K562 (cell line): ENCODE results near the gene TTC31. TPM values are rescaled to one million over a fixed set of nuclear protein-coding genes. Genes with fewer than 3 reads are reported as not detected.

Experiments
- ATAC-seq: fragments of 200-7000 bp; cut with Tn5 transposase; 3 replicates; pipeline ENCODE4 v1.9.1; 2020; ENCODE audit warnings: moderate library complexity
- BruUV-seq: library from RNA; stranded (reverse); fragments of 400-500 nt; replicated peaks from 2 replicates; lab custom pipeline; 2021; lab: Mats Ljungman, UMichigan
- CTCF ChIA-PET: fragments of 300-600 bp; formaldehyde crosslinking; extraction: SDS; loops from one replicate; lab custom pipeline; 2021; ENCODE audit warnings: low intra/inter-chr PET ratio; lab: Yijun Ruan, JAX
- POLR2A ChIA-PET: fragments of 300-600, 350-650 bp; sonication (Branson Sonifier 250); formaldehyde crosslinking; extraction: SDS; loops from one replicate; lab custom pipeline; 2021; ENCODE audit warnings: antibody characterized with exemption, inconsistent platforms; lab: Yijun Ruan, JAX
- DNase-seq, 4 experiments: peaks; one replicate each; pipeline versions ENCODE4 v3.0.0 to v3.0.0-alpha.2; 2011 to 2018; ENCODE audit warnings: low spot score in 3 of 4, mixed read lengths in 3 of 4; ENCODE audit errors: extremely low read depth in 1 of 4
- FAIRE-seq: peaks from 2 replicates; lab custom pipeline; 2011; peaks lifted over from hg19 to GRCh38; lab: Jason Lieb, UNC
- H2AFZ ChIP-seq: 2 replicates; pipeline ENCODE4 v1.6.0; 2011; ENCODE audit warnings: low read depth, low read length, control low read depth, inconsistent platforms
- H3K27ac ChIP-seq: fragments of 200-600 bp; 3 replicates; pipeline ENCODE4 v1.8.0; 2011; ENCODE audit warnings: low read depth, mild to moderate bottlenecking, control low read depth, inconsistent platforms, low read length, moderate library complexity, mixed read lengths; ENCODE audit errors: extremely low read depth
- H3K27me3 ChIP-seq, 2 experiments: fragments of 300-600 bp in 1 of 2; 2 replicates in 1 of 2; 3 replicates in 1 of 2; pipeline versions ENCODE4 v1.6.0 to v1.8.0; 2011; ENCODE audit warnings: inconsistent platforms in 2 of 2, low read length in 2 of 2, mild to moderate bottlenecking in 1 of 2, mixed read lengths in 1 of 2, moderate library complexity in 1 of 2; ENCODE audit not compliant: control insufficient read depth in 2 of 2, insufficient read depth in 2 of 2
- H3K36me3 ChIP-seq: fragments of 300-600 bp; 3 replicates; pipeline ENCODE4 v1.8.0; 2011; ENCODE audit warnings: mild to moderate bottlenecking, low read length, inconsistent platforms; ENCODE audit not compliant: control insufficient read depth, insufficient read depth
- H3K4me1 ChIP-seq, 2 experiments: fragments of 200-600 bp in 1 of 2; replicated peaks in 1 of 2; 2 replicates in 1 of 2; 3 replicates in 1 of 2; pipeline versions ENCODE4 v1.5.1 to v1.8.0; 2011; ENCODE audit warnings: inconsistent platforms in 2 of 2, low read length in 2 of 2, mild to moderate bottlenecking in 1 of 2, mixed read lengths in 1 of 2, moderate library complexity in 1 of 2; ENCODE audit not compliant: control insufficient read depth in 2 of 2, insufficient read depth in 2 of 2
- H3K4me2 ChIP-seq: 2 replicates; pipeline ENCODE4 v1.6.1; 2011; ENCODE audit warnings: low read length, control low read depth, inconsistent platforms, mixed read lengths; ENCODE audit not compliant: insufficient read depth
- H3K4me3 ChIP-seq: fragments of 200-600 bp; sonication (generic), shearing (Covaris generic); 2 replicates; pipeline ENCODE4 v1.5.1; 2016; ENCODE audit warnings: control low read depth, inconsistent platforms
- H3K79me2 ChIP-seq: fragments of 200-600 bp; 3 replicates; pipeline ENCODE4 v1.8.0; 2011; ENCODE audit warnings: low read length, inconsistent platforms; ENCODE audit not compliant: control insufficient read depth, insufficient read depth
- H3K9ac ChIP-seq, 2 experiments: 2 replicates each; pipeline versions ENCODE4 v1.6.0 to v1.6.1; 2011; ENCODE audit warnings: low read depth in 2 of 2, low read length in 2 of 2, control low read depth in 1 of 2, inconsistent platforms in 1 of 2, mild to moderate bottlenecking in 1 of 2, mixed read lengths in 1 of 2; ENCODE audit not compliant: insufficient read depth in 1 of 2
- H3K9me1 ChIP-seq: one replicate; pipeline ENCODE4 v1.6.0; 2011; ENCODE audit warnings: inconsistent platforms, mild to moderate bottlenecking, low read length, moderate library complexity; ENCODE audit not compliant: control insufficient read depth, insufficient read depth
- H3K9me3 ChIP-seq: replicated peaks from 2 replicates; pipeline ENCODE4 v1.5.1; 2011; ENCODE audit warnings: low read depth, low read length, inconsistent platforms; ENCODE audit not compliant: control insufficient read depth, insufficient read depth
- H4K20me1 ChIP-seq: replicated peaks from 2 replicates; pipeline ENCODE4 v1.6.1; 2011; ENCODE audit warnings: low read length, inconsistent platforms, mixed read lengths; ENCODE audit not compliant: control insufficient read depth, insufficient read depth
- E2F5 ChIP-seq: sonication (generic); formaldehyde crosslinking; IDR thresholded peaks from 2 replicates; pipeline ENCODE4 v1.8.0; 2022; ENCODE audit warnings: mild to moderate bottlenecking, missing genetic modification reagents
- ESRRB ChIP-seq: fragments of 250-450 bp; sonication (Bioruptor Pico); IDR thresholded peaks from 2 replicates; pipeline ENCODE4 v1.5.0; 2020; ENCODE audit warnings: mild to moderate bottlenecking, moderate library complexity, borderline replicate concordance
- HLTF ChIP-seq: fragments of 450-650 bp; IDR thresholded peaks from 2 replicates; pipeline ENCODE4 v1.6.1; 2016
- U2AF1 ChIP-seq: fragments of 200-400 bp; formaldehyde crosslinking; optimal IDR thresholded peaks from 2 replicates; pipeline ENCODE3; 2017; ENCODE audit warnings: mild to moderate bottlenecking, low read depth, low read length, moderate library complexity
- ZFX ChIP-seq: sonication (generic); formaldehyde crosslinking; IDR thresholded peaks from 2 replicates; pipeline ENCODE4 v1.8.0; 2022; ENCODE audit warnings: mild to moderate bottlenecking, missing genetic modification reagents, moderate library complexity
- ZNF146 ChIP-seq: IDR thresholded peaks from one replicate; pipeline ENCODE4 v1.6.1; 2018; ENCODE audit warnings: missing compliant biosample characterization; ENCODE audit not compliant: unreplicated experiment
- WGBS: fragments of 100-300 bp; shearing (Covaris generic); methylation state at CpG from one replicate; pipeline ENCODE4 v1.1.6; 2016; ENCODE audit warnings: low coverage, mixed read lengths; ENCODE audit not compliant: insufficient coverage; ENCODE audit errors: missing lambda C conversion rate; 5-methylcytosine and 5-hydroxymethylcytosine counted together
- in situ Hi-C: fragments of 300-500 bp; cut with MboI; formaldehyde crosslinking; loops from 4 replicates; pipeline ENCODE4 v1.15.0; 2018; ENCODE audit warnings: inconsistent platforms, mixed read lengths
- intact Hi-C: fragments of 100-400 bp; cut with micrococcal nuclease; formaldehyde crosslinking; loops from 2 replicates; pipeline ENCODE4 v1.14.2; 2022
- polyA plus RNA-seq, 8 experiments: library from polyadenylated mRNA; depleted of rRNA in 4 of 8; stranded (reverse) in 5 of 8; unstranded in 3 of 8; fragments of >200 nt; fragmentation: Nextera tagmentation in 2 of 8; fragmentation: Illumina TruSeq in 1 of 8; extraction: Ambion mirVana in 2 of 8; extraction: Trizol in 1 of 8; gene quantifications; 2 replicates each; pipeline versions ENCODE4 v1.2.1 to v1.2.3, GENCODE V29; 2011 to 2014; ENCODE audit warnings: inconsistent platforms in 1 of 8, missing spikeins in 1 of 8
- total RNA-seq, 7 experiments: library from RNA; depleted of rRNA in 6 of 7; stranded (reverse); fragments of >200 nt in 6 of 7; fragmentation: Illumina TruSeq in 2 of 7; extraction: Trizol in 2 of 7; gene quantifications; 2 replicates each; pipeline versions ENCODE4 v1.2.1 to v1.2.3, GENCODE V29; 2011 to 2021; ENCODE audit warnings: low replicate concordance in 1 of 7
- TF ChIP-seq, protein P1 (sequence below): fragments of 250-450 bp; sonication (Bioruptor Pico); IDR thresholded peaks from 2 replicates; pipeline ENCODE4 v1.5.0; 2020; ENCODE audit warnings: mild to moderate bottlenecking, borderline replicate concordance
- TF ChIP-seq, protein P2 (sequence below), 2 experiments: IDR thresholded peaks; 2 replicates each; pipeline ENCODE4 v1.6.1; 2012; ENCODE audit warnings: improper control_type of control experiment in 2 of 2, low read depth in 2 of 2, low read length in 2 of 2, borderline replicate concordance in 1 of 2
- TF ChIP-seq, protein P3 (sequence below): sonication (generic); formaldehyde crosslinking; IDR thresholded peaks from 2 replicates; pipeline ENCODE4 v1.8.0; 2022; ENCODE audit warnings: missing genetic modification reagents, mild to moderate bottlenecking, moderate library complexity, borderline replicate concordance
- TF ChIP-seq, protein P4 (sequence below): fragments of 450-650 bp; formaldehyde crosslinking; IDR thresholded peaks from 2 replicates; pipeline ENCODE4 v1.4.0; 2020; ENCODE audit warnings: mild to moderate bottlenecking, mixed read lengths

Gene TTC31
- total and polyA plus RNA-seq, 9 of the 15 experiments (the other 6 are each of a cell fraction or from before 2014, with no cell fraction given): 4.7 to 30.5 (median 15.9) TPM

- Histone ChIP-seq H3K4me3 (peak overlapping the region; percentile 86), H3K4me2 (peak overlapping the region; percentile 99), H3K36me3 (peaks cover 32% of the 10 kb centered on the region), H3K9ac (peak overlapping the region; percentile 83 to 93), H3K9me1 (no peaks in the 10 kb centered on the region), H3K4me1 (peaks cover 8 to 23% of the 10 kb centered on the region in 2 experiments; a peak in 4 of 5 replicates), H4K20me1 (no peaks in the 10 kb centered on the region; the same call in 1 of the 2 replicates), H2AFZ (peak overlapping the region; percentile 100), H3K79me2 (peaks cover 32% of the 10 kb centered on the region), H3K27ac (peak overlapping the region; percentile 92), H3K9me3 (no peaks in the 10 kb centered on the region), H3K27me3 (no peaks in the 10 kb centered on the region)
- intact Hi-C loops: loop anchor here (2.0 kb wide), 2 partner anchors 27 to 47 kb away; partner anchors contain the start of genes AUP1, HTRA2 and INO80B
- ChIA-PET POLR2A (interaction anchor here (0.6 to 3.9 kb wide), 15 partner anchors 9 to 276 kb away, joined by 3 to 28 read pairs (median 4); partner anchors contain the start of genes INO80B, MOGS, MRPL53 and WBP1), CTCF (interaction anchor here (0.7 to 2.0 kb wide), 3 partner anchors 27 to 106 kb away, joined by 3 to 12 read pairs (median 6); partner anchors contain the start of gene INO80B)
- ATAC-seq (peak; percentile 73), FAIRE-seq (no peak), DNase-seq (peak; percentile 51 to 58 (median 56))
- in situ Hi-C loops: no loop called here
- 5% methylated on average over 76 of the region's 80 CpGs for WGBS
- BruUV-seq: TSS peak; percentile 74
- TF ChIP-seq, protein P1, sequence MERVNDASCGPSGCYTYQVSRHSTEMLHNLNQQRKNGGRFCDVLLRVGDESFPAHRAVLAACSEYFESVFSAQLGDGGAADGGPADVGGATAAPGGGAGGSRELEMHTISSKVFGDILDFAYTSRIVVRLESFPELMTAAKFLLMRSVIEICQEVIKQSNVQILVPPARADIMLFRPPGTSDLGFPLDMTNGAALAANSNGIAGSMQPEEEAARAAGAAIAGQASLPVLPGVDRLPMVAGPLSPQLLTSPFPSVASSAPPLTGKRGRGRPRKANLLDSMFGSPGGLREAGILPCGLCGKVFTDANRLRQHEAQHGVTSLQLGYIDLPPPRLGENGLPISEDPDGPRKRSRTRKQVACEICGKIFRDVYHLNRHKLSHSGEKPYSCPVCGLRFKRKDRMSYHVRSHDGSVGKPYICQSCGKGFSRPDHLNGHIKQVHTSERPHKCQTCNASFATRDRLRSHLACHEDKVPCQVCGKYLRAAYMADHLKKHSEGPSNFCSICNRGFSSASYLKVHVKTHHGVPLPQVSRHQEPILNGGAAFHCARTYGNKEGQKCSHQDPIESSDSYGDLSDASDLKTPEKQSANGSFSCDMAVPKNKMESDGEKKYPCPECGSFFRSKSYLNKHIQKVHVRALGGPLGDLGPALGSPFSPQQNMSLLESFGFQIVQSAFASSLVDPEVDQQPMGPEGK: no peak
- TF ChIP-seq ZNF146 (CRISPR knock-in tag) (peak; percentile 13), HLTF (peak; percentile 7; the same call in 1 of the 2 replicates), U2AF1 (peak; percentile 12), ESRRB (CRISPR knock-in tag) (no peak), E2F5 (0 out of 2 replicates have a peak, but pooled peaks have one; percentile 12), ZFX (CRISPR knock-in tag) (peak; percentile 90)
- TF ChIP-seq, protein P2, sequence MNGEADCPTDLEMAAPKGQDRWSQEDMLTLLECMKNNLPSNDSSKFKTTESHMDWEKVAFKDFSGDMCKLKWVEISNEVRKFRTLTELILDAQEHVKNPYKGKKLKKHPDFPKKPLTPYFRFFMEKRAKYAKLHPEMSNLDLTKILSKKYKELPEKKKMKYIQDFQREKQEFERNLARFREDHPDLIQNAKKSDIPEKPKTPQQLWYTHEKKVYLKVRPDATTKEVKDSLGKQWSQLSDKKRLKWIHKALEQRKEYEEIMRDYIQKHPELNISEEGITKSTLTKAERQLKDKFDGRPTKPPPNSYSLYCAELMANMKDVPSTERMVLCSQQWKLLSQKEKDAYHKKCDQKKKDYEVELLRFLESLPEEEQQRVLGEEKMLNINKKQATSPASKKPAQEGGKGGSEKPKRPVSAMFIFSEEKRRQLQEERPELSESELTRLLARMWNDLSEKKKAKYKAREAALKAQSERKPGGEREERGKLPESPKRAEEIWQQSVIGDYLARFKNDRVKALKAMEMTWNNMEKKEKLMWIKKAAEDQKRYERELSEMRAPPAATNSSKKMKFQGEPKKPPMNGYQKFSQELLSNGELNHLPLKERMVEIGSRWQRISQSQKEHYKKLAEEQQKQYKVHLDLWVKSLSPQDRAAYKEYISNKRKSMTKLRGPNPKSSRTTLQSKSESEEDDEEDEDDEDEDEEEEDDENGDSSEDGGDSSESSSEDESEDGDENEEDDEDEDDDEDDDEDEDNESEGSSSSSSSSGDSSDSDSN (IDR thresholded peaks at IDR 0.05; ENCODE audit: borderline replicate concordance in 1 of 2, low read depth in 2 of 2, low read length in 2 of 2): peak; percentile 20 to 64; a peak in 3 of 4 replicates
- TF ChIP-seq, protein P3, sequence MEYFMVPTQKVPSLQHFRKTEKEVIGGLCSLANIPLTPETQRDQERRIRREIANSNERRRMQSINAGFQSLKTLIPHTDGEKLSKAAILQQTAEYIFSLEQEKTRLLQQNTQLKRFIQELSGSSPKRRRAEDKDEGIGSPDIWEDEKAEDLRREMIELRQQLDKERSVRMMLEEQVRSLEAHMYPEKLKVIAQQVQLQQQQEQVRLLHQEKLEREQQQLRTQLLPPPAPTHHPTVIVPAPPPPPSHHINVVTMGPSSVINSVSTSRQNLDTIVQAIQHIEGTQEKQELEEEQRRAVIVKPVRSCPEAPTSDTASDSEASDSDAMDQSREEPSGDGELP (CRISPR knock-in tag): peak; percentile 54; the same call in 1 of the 2 replicates
- TF ChIP-seq, protein P4, sequence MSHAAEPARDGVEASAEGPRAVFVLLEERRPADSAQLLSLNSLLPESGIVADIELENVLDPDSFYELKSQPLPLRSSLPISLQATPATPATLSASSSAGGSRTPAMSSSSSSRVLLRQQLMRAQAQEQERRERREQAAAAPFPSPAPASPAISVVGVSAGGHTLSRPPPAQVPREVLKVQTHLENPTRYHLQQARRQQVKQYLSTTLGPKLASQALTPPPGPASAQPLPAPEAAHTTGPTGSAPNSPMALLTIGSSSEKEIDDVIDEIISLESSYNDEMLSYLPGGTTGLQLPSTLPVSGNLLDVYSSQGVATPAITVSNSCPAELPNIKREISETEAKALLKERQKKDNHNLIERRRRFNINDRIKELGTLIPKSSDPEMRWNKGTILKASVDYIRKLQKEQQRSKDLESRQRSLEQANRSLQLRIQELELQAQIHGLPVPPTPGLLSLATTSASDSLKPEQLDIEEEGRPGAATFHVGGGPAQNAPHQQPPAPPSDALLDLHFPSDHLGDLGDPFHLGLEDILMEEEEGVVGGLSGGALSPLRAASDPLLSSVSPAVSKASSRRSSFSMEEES (CRISPR knock-in tag): no peak
Measured at GRCh38 chr2:74481961-74482800, 700 bp upstream of the TTC31 start.
